GM21447 (cell line): ENCODE results near the gene CALN1.
"Not testable (repeated sequence)": the region's sequence is repeated elsewhere in the genome, so short reads cannot be mapped to it uniquely, and the experiment has no call there.

Source experiments
- ATAC-seq: cut with Tn5 transposase; IDR thresholded peaks from one replicate; pipeline ENCODE4 v1.9.1; 2021; ENCODE audit not compliant: unreplicated experiment

The CALN1 gene

GRCh38 chr7:72268796-72269195 lies 143.3 kb downstream of the CALN1 start:
- ATAC-seq, result no peak

DNA sequence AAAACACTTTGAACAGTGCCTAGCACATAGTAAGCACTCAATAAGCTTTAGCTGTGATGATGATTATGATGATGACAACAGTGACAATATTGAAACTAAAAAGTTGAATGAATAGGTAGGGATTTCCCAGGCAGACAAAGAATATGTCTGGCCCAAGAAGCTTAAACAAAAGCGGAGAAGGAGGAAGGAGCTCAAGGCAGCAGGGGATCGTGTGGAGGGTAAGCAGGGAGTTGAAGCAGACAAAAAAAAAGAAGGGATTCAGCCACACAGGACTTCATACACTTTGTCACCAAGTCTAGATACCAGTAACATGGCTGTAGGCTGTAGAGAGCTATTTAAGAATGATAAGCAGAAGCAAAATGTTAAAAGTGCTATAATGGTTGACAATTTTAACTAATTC lies 144.0 kb downstream of the CALN1 start:
- ATAC-seq, result no peak

DNA sequence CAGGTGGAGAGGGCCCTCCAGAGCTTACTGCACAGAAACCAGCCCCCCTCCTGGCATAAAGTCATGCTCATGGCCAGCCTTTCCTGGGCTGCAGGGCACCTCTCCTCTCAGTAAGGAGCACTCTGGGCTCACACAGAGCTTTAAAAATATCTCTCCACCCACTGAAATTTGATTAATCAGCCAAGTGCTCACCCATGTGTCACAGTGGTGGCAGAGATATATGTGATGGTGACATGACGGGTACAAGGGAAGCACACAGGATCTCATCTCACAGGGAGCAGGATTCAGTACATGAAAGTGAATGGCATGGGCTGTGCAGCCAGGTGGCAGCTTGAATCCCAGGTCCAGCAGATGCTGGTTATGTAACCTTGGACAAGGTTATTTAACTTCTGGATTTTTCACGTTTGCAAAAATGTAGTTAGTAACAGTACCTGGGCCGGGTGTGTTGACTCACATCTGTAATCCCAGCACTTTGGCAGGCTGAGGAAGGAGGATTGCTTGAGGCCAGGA lies 144.8 kb downstream of the CALN1 start:
- ATAC-seq, result no peak

GRCh38 chr7:72266771-72267170 lies 145.4 kb downstream of the CALN1 start:
- no peak for ATAC-seq

- ATAC-seq, result no peak
Observed at GRCh38 chr7:72265071-72265904, 146.8 kb downstream of the CALN1 start.

GRCh38 chr7:72260406-72260805 lies 151.7 kb downstream of the CALN1 start:
- no peak for ATAC-seq

- ATAC-seq, result no peak
Observed at GRCh38 chr7:72258074-72258473, 154.1 kb downstream of the CALN1 start.

DNA sequence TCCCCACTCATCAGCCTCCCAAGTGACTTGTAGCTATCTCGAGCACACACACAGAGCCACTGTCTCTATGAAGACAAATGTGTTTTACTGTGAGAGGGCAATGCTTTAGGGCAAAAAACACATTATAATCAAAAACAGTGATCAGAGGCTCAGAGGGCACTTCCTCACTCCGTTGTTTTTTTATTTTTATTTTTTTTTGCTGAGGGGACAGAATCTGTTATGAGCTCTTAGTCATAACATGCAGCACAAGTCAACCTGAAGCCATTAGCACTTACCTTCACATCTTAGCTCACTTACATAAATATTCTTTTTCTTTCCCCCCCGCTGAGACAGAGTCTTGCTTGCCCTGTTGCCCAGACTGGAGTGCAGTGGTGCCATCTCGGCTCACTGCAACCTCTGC lies 157.7 kb downstream of the CALN1 start:
- no peak for ATAC-seq

DNA sequence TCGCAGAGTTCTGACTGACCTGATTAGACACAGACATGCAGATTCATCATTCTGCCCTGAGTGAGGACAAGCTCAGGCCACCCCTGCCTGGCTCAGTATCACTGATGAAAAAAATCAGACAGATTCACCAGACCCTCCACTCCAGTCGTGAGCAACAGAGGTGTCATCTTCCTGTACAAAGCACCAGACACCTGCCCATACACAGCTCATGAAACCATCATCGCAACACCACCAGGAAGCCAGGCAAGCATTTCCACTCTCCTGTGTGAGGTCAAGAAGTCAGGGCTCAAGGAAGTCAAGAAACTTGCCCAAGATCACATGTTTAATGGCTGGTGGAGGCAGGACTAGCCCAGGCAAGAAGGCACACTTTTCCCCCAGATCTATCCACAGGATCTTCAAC lies 163.0 kb downstream of the CALN1 start:
- no peak for ATAC-seq

- no peak for ATAC-seq
Observed at GRCh38 chr7:72244826-72245398, 167.2 kb downstream of the CALN1 start.

- ATAC-seq, result no peak
Observed at GRCh38 chr7:72243329-72243728, 168.8 kb downstream of the CALN1 start.

DNA sequence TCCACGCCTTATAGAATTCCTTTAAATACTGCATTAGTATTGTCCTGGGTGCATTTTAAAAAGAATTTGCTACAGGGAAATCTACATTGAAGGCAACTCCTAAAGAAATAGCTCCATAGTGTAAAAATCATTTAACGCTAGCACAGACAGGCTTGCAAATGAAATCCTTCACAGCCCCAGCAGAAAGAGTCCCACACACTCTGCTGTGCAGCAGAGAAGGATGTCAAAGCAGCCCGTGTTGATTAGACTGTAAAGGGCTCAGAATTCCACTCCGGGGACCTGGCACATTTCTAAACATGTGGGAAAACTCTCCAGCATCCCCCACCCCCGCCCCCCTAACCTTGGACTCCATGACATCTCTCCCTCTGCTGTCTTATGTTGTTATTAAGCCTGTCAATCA lies 176.8 kb downstream of the CALN1 start:
- no peak for ATAC-seq

DNA sequence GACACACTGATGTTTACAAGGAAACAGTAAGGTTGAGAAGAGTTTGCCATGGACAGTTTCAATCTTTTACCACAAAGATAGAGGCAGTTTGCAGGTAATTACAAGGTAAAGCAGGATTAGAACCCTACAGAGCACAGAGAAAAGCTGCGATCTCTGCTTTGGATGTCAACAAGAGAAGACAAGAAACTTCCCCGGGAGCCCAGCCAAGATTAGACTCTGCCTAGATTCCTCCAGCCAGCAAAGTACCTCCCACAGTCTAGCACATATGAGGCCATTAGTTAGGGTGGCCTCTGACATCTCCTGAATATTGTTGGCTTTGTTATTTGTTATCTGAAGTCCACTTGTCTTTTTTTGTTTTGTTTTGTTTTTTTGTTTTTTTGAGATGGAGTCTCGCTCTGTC lies 178.1 kb downstream of the CALN1 start:
- ATAC-seq, result no peak

DNA sequence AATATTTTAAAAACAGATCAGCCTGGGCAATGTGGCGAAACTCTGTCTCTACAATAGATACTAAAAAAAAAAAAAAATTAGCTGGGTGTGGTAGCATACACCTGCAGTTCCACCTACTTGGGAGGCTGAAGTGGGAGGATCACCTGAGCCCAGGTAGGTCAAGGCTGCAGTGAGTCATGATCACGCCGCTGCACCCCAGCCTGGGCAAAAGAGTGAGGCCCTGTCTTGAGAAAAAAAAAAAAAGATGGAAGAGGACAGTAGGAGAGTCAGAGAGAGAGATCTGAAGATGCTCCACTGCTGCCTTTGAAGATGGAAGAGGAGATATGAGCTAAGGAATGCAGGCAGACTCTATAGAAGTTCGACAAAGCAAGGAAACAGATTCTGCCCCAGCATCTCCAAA lies 181.9 kb downstream of the CALN1 start:
- ATAC-seq, result no peak

GRCh38 chr7:72223351-72223750 lies 188.8 kb downstream of the CALN1 start:
- ATAC-seq, result no peak

DNA sequence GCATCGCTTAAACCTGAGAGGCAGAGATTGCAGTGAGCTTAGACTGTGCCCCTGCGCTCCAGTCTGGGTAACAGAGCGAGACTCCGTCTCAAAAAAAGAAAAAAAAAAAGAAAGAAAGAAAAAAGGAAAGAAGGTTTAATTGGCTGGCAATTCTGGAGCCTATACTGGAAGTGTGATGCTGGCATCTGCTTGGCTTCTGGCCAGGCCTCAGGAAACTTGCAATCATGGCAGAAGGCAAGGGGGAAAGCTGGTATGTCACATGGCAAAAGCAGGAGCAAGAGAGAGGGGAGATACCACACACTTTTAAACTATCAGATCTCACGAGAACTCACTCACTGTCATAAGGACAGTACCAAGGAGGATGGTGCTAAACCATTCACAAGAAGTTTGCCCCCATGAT lies 190.0 kb downstream of the CALN1 start:
- ATAC-seq, result no peak

GRCh38 chr7:72219500-72219899 lies 192.6 kb downstream of the CALN1 start:
- ATAC-seq, result no peak

GRCh38 chr7:72217151-72217550 lies 195.0 kb downstream of the CALN1 start:
- no peak for ATAC-seq

DNA sequence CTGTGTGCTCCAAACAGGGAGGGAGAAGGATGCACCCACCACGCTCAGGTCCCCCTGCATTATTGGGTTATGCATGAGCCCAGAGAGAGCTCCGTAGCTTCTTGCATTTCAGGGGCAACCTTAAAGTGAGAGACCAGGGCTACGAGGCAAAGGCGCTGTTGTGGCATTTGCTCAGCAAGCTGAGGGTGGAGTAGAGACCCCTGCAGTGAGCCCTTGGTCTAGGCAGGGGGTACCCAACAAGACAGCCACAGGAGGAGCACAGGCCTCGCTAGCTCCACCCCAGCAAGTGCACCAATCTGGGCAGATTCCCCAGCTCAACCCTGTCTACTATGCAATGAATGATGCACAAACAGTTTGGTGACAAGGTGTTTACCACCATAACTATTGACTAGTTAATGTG lies 198.4 kb downstream of the CALN1 start:
- ATAC-seq, result no peak

DNA sequence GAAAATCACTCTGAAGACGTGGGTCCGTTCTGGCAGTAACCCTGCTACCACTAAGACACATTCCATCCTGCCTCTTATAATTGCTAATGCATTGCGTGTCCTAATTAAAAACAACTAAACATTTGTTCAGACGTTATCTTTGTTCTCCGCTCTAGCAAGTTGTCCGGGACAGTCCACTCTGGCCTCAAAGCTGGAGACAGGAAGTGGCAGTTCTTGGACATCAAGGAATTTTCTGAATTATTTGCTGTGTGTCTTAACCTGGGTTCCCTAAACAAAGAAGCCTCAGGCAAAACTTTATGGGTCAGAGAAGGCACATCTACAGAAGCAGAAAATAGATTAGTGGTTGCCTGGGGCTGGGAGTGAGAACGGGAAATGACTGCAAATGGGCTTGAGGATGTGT lies 199.1 kb downstream of the CALN1 start:
- ATAC-seq, result no peak

GRCh38 chr7:72211175-72211574 lies 201.0 kb downstream of the CALN1 start:
- no peak for ATAC-seq

GRCh38 chr7:72209006-72209405 lies 203.1 kb downstream of the CALN1 start:
- ATAC-seq, result not testable (repeated sequence)

DNA sequence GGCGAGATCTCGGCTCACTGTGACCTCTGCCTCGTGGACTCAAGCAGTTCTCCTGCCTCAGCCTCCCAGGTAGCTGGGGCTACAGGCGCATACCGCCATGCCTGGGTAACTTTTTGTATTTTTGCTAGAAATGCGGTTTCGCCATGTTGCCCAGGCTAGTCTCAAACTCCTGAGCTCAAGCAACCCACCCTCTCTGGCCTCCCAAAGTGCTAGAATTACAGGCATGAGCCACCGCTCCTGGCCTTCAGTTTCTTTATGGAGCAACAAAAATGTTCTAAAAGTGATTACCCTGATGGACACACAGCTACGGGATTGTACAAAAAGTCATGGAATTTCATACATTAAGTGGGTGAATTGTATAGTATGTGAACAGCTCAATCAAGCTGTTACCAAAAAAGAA lies 216.0 kb downstream of the CALN1 start:
- ATAC-seq, result no peak
